H1 (cell line): ENCODE measurements around the gene RAD51B. TPM values are rescaled to one million over a fixed set of nuclear protein-coding genes. Genes with fewer than 3 reads are reported as not detected.

Experiments used
- CTCF ChIA-PET: fragments of 300-600 bp; sonication (Branson Sonifier 250); formaldehyde crosslinking; loops from one replicate; lab custom pipeline; 2021; ENCODE audit not compliant: partially characterized antibody; lab: Charles Lee
- POLR2A ChIA-PET: fragments of 300-600 bp; sonication (Branson Sonifier 250); formaldehyde crosslinking; loops from one replicate; lab custom pipeline; 2021; ENCODE audit warnings: inconsistent platforms; ENCODE audit not compliant: partially characterized antibody; lab: Charles Lee
- DNase-seq, 2 experiments: peaks; one replicate each; pipeline versions ENCODE4 v3.0.0 to v3.0.0-alpha.2; 2010 to 2022; ENCODE audit warnings: low spot score in 2 of 2, low read depth in 1 of 2, mixed read lengths in 1 of 2
- FAIRE-seq: peaks from 2 replicates; lab custom pipeline; 2011; peaks lifted over from hg19 to GRCh38; lab: Jason Lieb, UNC
- H2AFZ ChIP-seq: 2 replicates; pipeline ENCODE4 v1.8.1; 2012; ENCODE audit warnings: low read length, inconsistent platforms
- H2AK5ac ChIP-seq: 2 replicates; pipeline ENCODE4 v1.6.1; 2013; ENCODE audit warnings: low read depth, low read length
- H2BK120ac ChIP-seq: replicated peaks from 2 replicates; pipeline ENCODE3; 2013; ENCODE audit warnings: low read depth, low read length, inconsistent platforms
- H2BK12ac ChIP-seq: 2 replicates; pipeline ENCODE4 v1.6.1; 2013; ENCODE audit warnings: low read depth, low read length
- H2BK15ac ChIP-seq: 2 replicates; pipeline ENCODE4 v1.6.1; 2013; ENCODE audit warnings: low read length
- H2BK20ac ChIP-seq: 2 replicates; pipeline ENCODE4 v1.6.1; 2013; ENCODE audit warnings: low read length
- H2BK5ac ChIP-seq: 2 replicates; pipeline ENCODE4 v1.6.1; 2013; ENCODE audit warnings: low read depth, low read length
- H3K14ac ChIP-seq: 2 replicates; pipeline ENCODE4 v1.6.1; 2013; ENCODE audit warnings: inconsistent platforms; ENCODE audit not compliant: insufficient read length
- H3K18ac ChIP-seq: 2 replicates; pipeline ENCODE4 v1.6.1; 2013; ENCODE audit warnings: low read length; ENCODE audit errors: extremely low read depth
- H3K23ac ChIP-seq: 2 replicates; pipeline ENCODE4 v1.6.1; 2013; ENCODE audit warnings: inconsistent platforms; ENCODE audit not compliant: insufficient read length
- H3K23me2 ChIP-seq: 2 replicates; pipeline ENCODE4 v1.6.1; 2013; ENCODE audit warnings: low read depth, low read length
- H3K27ac ChIP-seq: 2 replicates; pipeline ENCODE4 v1.6.1; 2011; ENCODE audit warnings: low read depth, low read length, inconsistent platforms
- H3K27me3 ChIP-seq, 4 experiments: replicated peaks in 1 of 4; 1 replicate in 1 of 4; 2 replicates in 3 of 4; pipeline versions ENCODE4 v1.6.1 to v1.8.1; 2011 to 2013; ENCODE audit warnings: low read length in 3 of 4, mild to moderate bottlenecking in 3 of 4, inconsistent platforms in 2 of 4, mixed read lengths in 2 of 4, moderate library complexity in 1 of 4; ENCODE audit not compliant: control insufficient read depth in 3 of 4, insufficient read depth in 3 of 4; ENCODE audit errors: extremely low read depth in 1 of 4
- H3K36me3 ChIP-seq, 4 experiments: 2 replicates each; pipeline versions ENCODE4 v1.6.1 to v1.8.1; 2011 to 2013; ENCODE audit warnings: mild to moderate bottlenecking in 4 of 4, low read length in 3 of 4, moderate library complexity in 2 of 4, control low read depth in 1 of 4, inconsistent platforms in 1 of 4; ENCODE audit not compliant: insufficient read depth in 4 of 4, control insufficient read depth in 2 of 4
- H3K4ac ChIP-seq: replicated peaks from 2 replicates; pipeline ENCODE3; 2013; ENCODE audit warnings: low read length, low read depth, mixed read lengths, inconsistent platforms; ENCODE audit not compliant: insufficient read length
- H3K4me1 ChIP-seq, 4 experiments: replicated peaks in 1 of 4; 1 replicate in 1 of 4; 2 replicates in 3 of 4; pipeline versions ENCODE4 v1.6.1 to v1.8.1; 2011 to 2013; ENCODE audit warnings: low read length in 3 of 4, inconsistent platforms in 2 of 4, mixed read lengths in 1 of 4; ENCODE audit not compliant: insufficient read depth in 4 of 4, control insufficient read depth in 3 of 4
- H3K4me2 ChIP-seq, 2 experiments: 2 replicates each; pipeline versions ENCODE4 v1.6.1 to v1.8.1; 2011 to 2013; ENCODE audit warnings: low read depth in 2 of 2, low read length in 2 of 2, control low read depth in 1 of 2, inconsistent platforms in 1 of 2, mild to moderate bottlenecking in 1 of 2; ENCODE audit not compliant: insufficient read depth in 1 of 2
- H3K4me3 ChIP-seq, 4 experiments: fragments of 200-600, 300-600 bp in 1 of 4; sonication (generic), shearing (Covaris generic), sonication (Bioruptor Twin) in 1 of 4; 2 replicates each; pipeline versions ENCODE4 v1.5.1 to v1.8.1; 2011 to 2016; ENCODE audit warnings: low read length in 4 of 4, low read depth in 3 of 4, control low read depth in 2 of 4, inconsistent platforms in 2 of 4, mild to moderate bottlenecking in 2 of 4, mixed read lengths in 1 of 4, moderate library complexity in 1 of 4; ENCODE audit not compliant: insufficient read depth in 2 of 4; ENCODE audit errors: extremely low read depth in 1 of 4
- H3K56ac ChIP-seq: replicated peaks from 2 replicates; pipeline ENCODE3; 2013; ENCODE audit warnings: low read depth, mild to moderate bottlenecking, mixed read lengths, low read length, inconsistent platforms; ENCODE audit not compliant: insufficient read length
- H3K79me1 ChIP-seq: 2 replicates; pipeline ENCODE4 v1.6.1; 2013; ENCODE audit warnings: low read depth, low read length, control low read depth
- H3K79me2 ChIP-seq, 2 experiments: 2 replicates each; pipeline versions ENCODE4 v1.6.1 to v1.8.1; 2012 to 2013; ENCODE audit warnings: low read length in 2 of 2, mild to moderate bottlenecking in 2 of 2, inconsistent platforms in 1 of 2; ENCODE audit not compliant: insufficient read depth in 2 of 2, control insufficient read depth in 1 of 2
- H3K9ac ChIP-seq, 4 experiments: replicated peaks in 1 of 4; 1 replicate in 1 of 4; 2 replicates in 3 of 4; pipeline versions ENCODE4 v1.6.1 to v1.8.1; 2011 to 2013; ENCODE audit warnings: low read depth in 3 of 4, low read length in 3 of 4, control low read depth in 2 of 4, mild to moderate bottlenecking in 2 of 4, moderate library complexity in 2 of 4, inconsistent platforms in 1 of 4; ENCODE audit errors: extremely low read depth in 1 of 4
- H3K9me3 ChIP-seq, 2 experiments: 2 replicates each; pipeline versions ENCODE4 v1.6.1 to v1.8.1; 2012 to 2013; ENCODE audit warnings: mild to moderate bottlenecking in 2 of 2, moderate library complexity in 2 of 2, control low read depth in 1 of 2, inconsistent platforms in 1 of 2, low read depth in 1 of 2, low read length in 1 of 2, mixed read lengths in 1 of 2; ENCODE audit not compliant: insufficient read depth in 2 of 2
- H4K20me1 ChIP-seq, 2 experiments: replicated peaks in 1 of 2; 2 replicates each; pipeline versions ENCODE3 to v1.8.1; 2011 to 2013; ENCODE audit warnings: inconsistent platforms in 2 of 2, low read length in 2 of 2, mild to moderate bottlenecking in 1 of 2; ENCODE audit not compliant: insufficient read depth in 2 of 2, control insufficient read depth in 1 of 2
- H4K5ac ChIP-seq: 2 replicates; pipeline ENCODE4 v1.6.1; 2013; ENCODE audit warnings: low read length, low read depth, mixed read lengths, inconsistent platforms; ENCODE audit not compliant: insufficient read length
- H4K8ac ChIP-seq: 2 replicates; pipeline ENCODE4 v1.8.0; 2013; ENCODE audit warnings: mild to moderate bottlenecking, moderate library complexity, low read length, inconsistent platforms; ENCODE audit not compliant: insufficient read depth; ENCODE audit errors: extremely low read depth
- H4K91ac ChIP-seq: replicated peaks from 2 replicates; pipeline ENCODE3; 2013; ENCODE audit warnings: low read length, mixed read lengths, inconsistent platforms; ENCODE audit not compliant: insufficient read length
- BACH1 ChIP-seq: IDR thresholded peaks from 2 replicates; pipeline ENCODE4 v1.6.1; 2012; ENCODE audit warnings: low read length, improper control_type of control experiment
- PHF8 ChIP-seq: fragments of 200-600 bp; sonication (generic); conservative IDR thresholded peaks from 2 replicates; pipeline ENCODE4 v1.7.1; 2012; ENCODE audit warnings: low read depth, mild to moderate bottlenecking, inconsistent platforms, low read length, moderate library complexity
- RXRA ChIP-seq: IDR thresholded peaks from 2 replicates; pipeline ENCODE4 v1.6.1; 2011; ENCODE audit warnings: low read depth, mild to moderate bottlenecking, low read length, moderate library complexity; ENCODE audit not compliant: insufficient read depth
- SAP30 ChIP-seq: fragments of 300-600 bp; sonication (generic); IDR thresholded peaks from 2 replicates; pipeline ENCODE4 v1.7.1; 2012; ENCODE audit warnings: low read length, moderate library complexity, mild to moderate bottlenecking, inconsistent platforms; ENCODE audit not compliant: insufficient read depth, insufficient replicate concordance
- SP1 ChIP-seq: IDR thresholded peaks from 2 replicates; pipeline ENCODE4 v1.6.1; 2011; ENCODE audit warnings: low read depth, low read length
- SP4 ChIP-seq: IDR thresholded peaks from 2 replicates; pipeline ENCODE4 v1.6.1; 2012; ENCODE audit warnings: low read length, inconsistent platforms
- WGBS, 2 experiments: shearing (Covaris generic) in 1 of 2; methylation state at CpG; one replicate each; pipeline versions ENCODE4 v1.1.6 to v1.1.7; 2013 to 2015; ENCODE audit warnings: low lambda C conversion rate in 2 of 2, mixed read lengths in 2 of 2, inconsistent platforms in 1 of 2, low coverage in 1 of 2, missing lambda C conversion rate in 1 of 2; ENCODE audit not compliant: insufficient replicate concordance in 2 of 2, insufficient coverage in 1 of 2, insufficient read length in 1 of 2; ENCODE audit errors: extremely low coverage in 1 of 2, missing lambda C conversion rate in 1 of 2; 5-methylcytosine and 5-hydroxymethylcytosine counted together
- polyA plus RNA-seq, 7 experiments: library from polyadenylated mRNA; depleted of rRNA in 3 of 7; stranded (reverse) in 5 of 7; unstranded in 2 of 7; fragments of >200 nt in 5 of 7; fragments of 200-250 nt in 2 of 7; gene quantifications; 1 replicate in 5 of 7; 2 replicates in 1 of 7; 4 replicates in 1 of 7; pipeline versions ENCODE4 v1.2.1 to v1.2.3, GENCODE V29; 2011 to 2013; ENCODE audit warnings: missing spikeins in 2 of 7, mixed read lengths in 2 of 7
- total RNA-seq: library from RNA; stranded (reverse); fragmentation: NEBNext Ultra II Directional; extraction: Animal tissue kit (Norgen Biotek cat#: 25700); gene quantifications from 2 replicates; pipeline ENCODE4 v1.2.1, GENCODE V29; 2021

RAD51B gene
- total and polyA plus RNA-seq, 2 of the 8 experiments (the other 6 are each of a cell fraction or from before 2014, with no cell fraction given): 3.9 to 14.9 TPM

- no peaks in the 10 kb centered on the region for H4K20me1 ChIP-seq
- POLR2A ChIA-PET: interaction anchor here (1.6 kb wide), 1 partner anchor 281 kb away, joined by 3 read pairs; no protein-coding TSS in a partner anchor
- no peak overlapping the region for H3K4me3 ChIP-seq
- H2AFZ ChIP-seq: no peak overlapping the region
- WGBS, 2 experiments: 93% methylated on average over 3 of the region's 3 CpGs; no CpG with 5 or more reads in 1 of the 2 experiments
- H3K23me2 ChIP-seq: no peaks in the 10 kb centered on the region
- H3K14ac ChIP-seq: no peak overlapping the region
- no peak overlapping the region for H3K4ac ChIP-seq
- H3K27ac ChIP-seq: no peak overlapping the region
- DNase-seq (no peak), FAIRE-seq (no peak)
- H3K36me3 ChIP-seq: no peaks in the 10 kb centered on the region
- no peaks in the 10 kb centered on the region for H3K79me1 ChIP-seq
- TF ChIP-seq RXRA (no peak), SAP30 (no peak), BACH1 (no peak), SP1 (no peak), SP4 (no peak), PHF8 (no peak)
- H3K18ac ChIP-seq: no peak overlapping the region
- no peak overlapping the region for H2BK120ac ChIP-seq
- no peak overlapping the region for H2AK5ac ChIP-seq
- H2BK12ac ChIP-seq: no peak overlapping the region; the same call in 1 of the 2 replicates
- H3K4me1 ChIP-seq: peaks cover 0 to 8% (median 2%) of the 10 kb centered on the region in 4 experiments; a peak in 3 of 7 replicates
- no peak overlapping the region for H2BK15ac ChIP-seq
- H3K23ac ChIP-seq: no peak overlapping the region
- H2BK20ac ChIP-seq: no peak overlapping the region
- no peak overlapping the region for H4K5ac ChIP-seq
- no peak overlapping the region for H3K56ac ChIP-seq
- no peaks in the 10 kb centered on the region for H3K79me2 ChIP-seq
- H3K9ac ChIP-seq: no peak overlapping the region
- no peaks in the 10 kb centered on the region for H3K27me3 ChIP-seq
- H3K4me2 ChIP-seq: no peak overlapping the region
- H3K9me3 ChIP-seq: peaks cover 0 to 4% of the 10 kb centered on the region in 2 experiments; a peak in 1 of 4 replicates
- H4K8ac ChIP-seq: no peak overlapping the region
- no peak overlapping the region for H2BK5ac ChIP-seq
- peak overlapping the region; percentile 84 for H4K91ac ChIP-seq
- CTCF ChIA-PET: interaction anchor here (0.8 to 1.5 kb wide), 4 partner anchors 12 to 212 kb away, joined by 3 to 4 read pairs (median 3); no protein-coding TSS in a partner anchor
These were observed 403.1 kb downstream of the RAD51B start for GRCh38 chr14:68222726-68223125.
